GM12878 (cell line): ENCODE data around the gene NT5DC3. TPM values are rescaled to one million over a fixed set of nuclear protein-coding genes. Genes with fewer than 3 reads are reported as not detected.

Experiments used
- ATAC-seq: fragments of 200-7000 bp; cut with Tn5 transposase; 3 replicates; pipeline ENCODE4 v1.9.1; 2020; ENCODE audit warnings: mild to moderate bottlenecking, moderate library complexity
- BruUV-seq: library from RNA; stranded (reverse); fragments of 400-500 nt; replicated peaks from 2 replicates; lab custom pipeline; 2021; lab: Mats Ljungman, UMichigan
- CTCF ChIA-PET: fragments of 300-600 bp; sonication (Branson Sonifier 250); formaldehyde crosslinking; extraction: SDS; loops from one replicate; lab custom pipeline; 2021; ENCODE audit warnings: inconsistent platforms; lab: Yijun Ruan, JAX
- POLR2A ChIA-PET: fragments of 350-600 bp; formaldehyde crosslinking; extraction: SDS; loops from one replicate; lab custom pipeline; 2021; ENCODE audit warnings: inconsistent platforms; lab: Charles Lee
- RAD21 ChIA-PET: fragments of 300-600 bp; sonication (Branson Sonifier 250); formaldehyde crosslinking; loops from one replicate; lab custom pipeline; 2023; ENCODE audit warnings: antibody characterized with exemption; ENCODE audit not compliant: unreplicated experiment; lab: Charles Lee
- SMC1A ChIA-PET: fragments of 300-600 bp; sonication (Branson Sonifier 250); formaldehyde crosslinking; loops from one replicate; lab custom pipeline; 2023; ENCODE audit not compliant: unreplicated experiment, uncharacterized antibody; lab: Charles Lee
- DNase-seq: peaks from one replicate; pipeline ENCODE4 v3.0.0-alpha.2; 2011; ENCODE audit warnings: low read depth, low spot score
- FAIRE-seq: peaks from 3 replicates; lab custom pipeline; 2011; peaks lifted over from hg19 to GRCh38; lab: Jason Lieb, UNC
- H2AFZ ChIP-seq: 2 replicates; pipeline ENCODE4 v1.6.0; 2011; ENCODE audit warnings: low read depth, low read length, control low read depth; ENCODE audit not compliant: control insufficient read depth
- H3K27ac ChIP-seq: 2 replicates; pipeline ENCODE4 v1.5.1; 2011; ENCODE audit warnings: control low read depth; ENCODE audit not compliant: control insufficient read depth, insufficient read depth
- H3K27me3 ChIP-seq, 2 experiments: replicated peaks in 1 of 2; 2 replicates each; pipeline versions ENCODE4 v1.6.0 to v1.6.1; 2011; ENCODE audit warnings: low read length in 1 of 2; ENCODE audit not compliant: control insufficient read depth in 2 of 2, insufficient read depth in 2 of 2
- H3K36me3 ChIP-seq, 2 experiments: 2 replicates each; pipeline ENCODE4 v1.5.1; 2011; ENCODE audit warnings: low read length in 1 of 2; ENCODE audit not compliant: control insufficient read depth in 2 of 2, insufficient read depth in 2 of 2
- H3K4me1 ChIP-seq: 2 replicates; pipeline ENCODE4 v1.6.1; 2011; ENCODE audit warnings: mild to moderate bottlenecking, low read length, moderate library complexity, mixed read lengths; ENCODE audit not compliant: control insufficient read depth, insufficient read depth
- H3K4me2 ChIP-seq: 2 replicates; pipeline ENCODE4 v1.6.0; 2011; ENCODE audit warnings: control low read depth; ENCODE audit not compliant: control insufficient read depth, insufficient read depth
- H3K4me3 ChIP-seq: fragments of 200-600 bp; sonication (generic); 2 replicates; pipeline ENCODE4 v1.5.1; 2016
- H3K79me2 ChIP-seq: 2 replicates; pipeline ENCODE4 v1.6.0; 2011; ENCODE audit warnings: low read length; ENCODE audit not compliant: control insufficient read depth, insufficient read depth
- H3K9ac ChIP-seq: 2 replicates; pipeline ENCODE4 v1.8.0; 2011; ENCODE audit warnings: low read length, control low read depth, mixed read lengths; ENCODE audit not compliant: control insufficient read depth, insufficient read depth
- H3K9me3 ChIP-seq: replicated peaks from 3 replicates; pipeline ENCODE4 v1.5.1; 2011; ENCODE audit warnings: mild to moderate bottlenecking, low read length; ENCODE audit not compliant: control insufficient read depth, insufficient read depth
- H4K20me1 ChIP-seq: 2 replicates; pipeline ENCODE4 v1.6.0; 2011; ENCODE audit not compliant: control insufficient read depth, insufficient read depth
- RCOR1 ChIP-seq: conservative IDR thresholded peaks from 2 replicates; pipeline ENCODE4 v1.6.1; 2012; ENCODE audit warnings: low read depth, low read length, improper control_type of control experiment
- WGBS: methylation state at CpG from one replicate; pipeline ENCODE4 v1.1.6; 2016; ENCODE audit warnings: low lambda C conversion rate; ENCODE audit not compliant: insufficient replicate concordance, insufficient coverage; ENCODE audit errors: missing lambda C conversion rate; 5-methylcytosine and 5-hydroxymethylcytosine counted together
- in situ Hi-C: fragments of 300-500 bp; cut with MboI; formaldehyde crosslinking; loops from 9 replicates; pipeline ENCODE4 v1.14.3; 2018; ENCODE audit warnings: mixed read lengths
- intact Hi-C: fragments of 100-400 bp; cut with micrococcal nuclease; formaldehyde crosslinking; loops from one replicate; pipeline ENCODE4 v1.14.2; 2022; ENCODE audit not compliant: unreplicated experiment
- polyA plus RNA-seq, 11 experiments: library from polyadenylated mRNA; depleted of rRNA in 4 of 11; unstranded in 6 of 11; stranded (reverse) in 5 of 11; fragments of >200 nt; fragmentation: Nextera tagmentation in 4 of 11; fragmentation: Illumina TruSeq in 1 of 11; extraction: Ambion mirVana in 4 of 11; extraction: Trizol in 1 of 11; gene quantifications; 1 replicate in 1 of 11; 2 replicates in 10 of 11; pipeline versions ENCODE4 v1.2.1 to v1.2.3, GENCODE V29; 2011 to 2016; ENCODE audit warnings: inconsistent platforms in 2 of 11, missing spikeins in 2 of 11, low read depth in 1 of 11
- total RNA-seq, 4 experiments: library from RNA; depleted of rRNA in 3 of 4; stranded (reverse); fragments of >200 nt in 3 of 4; fragmentation: Illumina TruSeq in 1 of 4; extraction: Trizol in 1 of 4; gene quantifications; 2 replicates each; pipeline versions ENCODE4 v1.2.1 to v1.2.3, GENCODE V29; 2013 to 2021
- TF ChIP-seq, protein P1 (sequence below): fragments of 450-650 bp; formaldehyde crosslinking; IDR thresholded peaks from 2 replicates; pipeline ENCODE4 v1.4.0; 2022; ENCODE audit warnings: mild to moderate bottlenecking, moderate library complexity

The NT5DC3 gene
- total and polyA plus RNA-seq, 10 of the 15 experiments (the other 5 are each of a cell fraction or from before 2014, with no cell fraction given), result 2.0 to 12.4 (median 5.9) TPM

GRCh38 chr12:103758310-103759089, 82.5 kb downstream of the NT5DC3 start:
- WGBS, result 75% methylated on average over 10 of the region's 10 CpGs
- RAD21 ChIA-PET, result no interaction called here
- CTCF ChIA-PET, result no interaction called here

More at GRCh38 chr12:103758310-103759089, 82.5 kb downstream of the NT5DC3 start:
- DNase-seq, result no peak
- Histone ChIP-seq H3K27ac (no peak overlapping the region), H3K9me3 (no peaks in the 10 kb centered on the region), H3K4me2 (no peak overlapping the region), H2AFZ (no peak overlapping the region), H3K4me1 (no peaks in the 10 kb centered on the region), H4K20me1 (no peaks in the 10 kb centered on the region), H3K79me2 (no peaks in the 10 kb centered on the region), H3K4me3 (no peak overlapping the region), H3K9ac (no peak overlapping the region), H3K36me3 (no peaks in the 10 kb centered on the region), H3K27me3 (no peaks in the 10 kb centered on the region)
- in situ Hi-C loops, result no loop called here
- no peak for ATAC-seq
- no peak for FAIRE-seq
- SMC1A ChIA-PET, result no interaction called here
- intact Hi-C loops, result no loop called here
- POLR2A ChIA-PET, result no interaction called here
- TF ChIP-seq, protein P1, sequence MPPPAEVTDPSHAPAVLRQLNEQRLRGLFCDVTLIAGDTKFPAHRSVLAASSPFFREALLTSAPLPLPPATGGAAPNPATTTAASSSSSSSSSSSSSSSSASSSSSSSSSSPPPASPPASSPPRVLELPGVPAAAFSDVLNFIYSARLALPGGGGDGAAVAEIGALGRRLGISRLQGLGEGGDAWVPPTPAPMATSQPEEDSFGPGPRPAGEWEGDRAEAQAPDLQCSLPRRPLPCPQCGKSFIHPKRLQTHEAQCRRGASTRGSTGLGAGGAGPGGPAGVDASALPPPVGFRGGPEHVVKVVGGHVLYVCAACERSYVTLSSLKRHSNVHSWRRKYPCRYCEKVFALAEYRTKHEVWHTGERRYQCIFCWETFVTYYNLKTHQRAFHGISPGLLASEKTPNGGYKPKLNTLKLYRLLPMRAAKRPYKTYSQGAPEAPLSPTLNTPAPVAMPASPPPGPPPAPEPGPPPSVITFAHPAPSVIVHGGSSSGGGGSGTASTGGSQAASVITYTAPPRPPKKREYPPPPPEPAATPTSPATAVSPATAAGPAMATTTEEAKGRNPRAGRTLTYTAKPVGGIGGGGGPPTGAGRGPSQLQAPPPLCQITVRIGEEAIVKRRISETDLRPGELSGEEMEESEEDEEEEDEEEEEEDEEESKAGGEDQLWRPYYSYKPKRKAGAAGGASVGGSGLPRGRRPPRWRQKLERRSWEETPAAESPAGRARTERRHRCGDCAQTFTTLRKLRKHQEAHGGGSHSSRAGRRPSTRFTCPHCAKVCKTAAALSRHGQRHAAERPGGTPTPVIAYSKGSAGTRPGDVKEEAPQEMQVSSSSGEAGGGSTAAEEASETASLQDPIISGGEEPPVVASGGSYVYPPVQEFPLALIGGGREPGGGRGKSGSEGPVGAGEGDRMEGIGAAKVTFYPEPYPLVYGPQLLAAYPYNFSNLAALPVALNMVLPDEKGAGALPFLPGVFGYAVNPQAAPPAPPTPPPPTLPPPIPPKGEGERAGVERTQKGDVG (CRISPR knock-in tag), result no peak
- TF ChIP-seq RCOR1, result no peak
- no TSS peak for BruUV-seq
